COLO668 (cell line): ENCODE data around the gene ALB.

Source experiments
- DNase-seq: peaks from one replicate; lab custom pipeline; 2025; ENCODE audit not compliant: unreplicated experiment; lab: John Stamatoyannopoulos, UW

The ALB gene

DNA sequence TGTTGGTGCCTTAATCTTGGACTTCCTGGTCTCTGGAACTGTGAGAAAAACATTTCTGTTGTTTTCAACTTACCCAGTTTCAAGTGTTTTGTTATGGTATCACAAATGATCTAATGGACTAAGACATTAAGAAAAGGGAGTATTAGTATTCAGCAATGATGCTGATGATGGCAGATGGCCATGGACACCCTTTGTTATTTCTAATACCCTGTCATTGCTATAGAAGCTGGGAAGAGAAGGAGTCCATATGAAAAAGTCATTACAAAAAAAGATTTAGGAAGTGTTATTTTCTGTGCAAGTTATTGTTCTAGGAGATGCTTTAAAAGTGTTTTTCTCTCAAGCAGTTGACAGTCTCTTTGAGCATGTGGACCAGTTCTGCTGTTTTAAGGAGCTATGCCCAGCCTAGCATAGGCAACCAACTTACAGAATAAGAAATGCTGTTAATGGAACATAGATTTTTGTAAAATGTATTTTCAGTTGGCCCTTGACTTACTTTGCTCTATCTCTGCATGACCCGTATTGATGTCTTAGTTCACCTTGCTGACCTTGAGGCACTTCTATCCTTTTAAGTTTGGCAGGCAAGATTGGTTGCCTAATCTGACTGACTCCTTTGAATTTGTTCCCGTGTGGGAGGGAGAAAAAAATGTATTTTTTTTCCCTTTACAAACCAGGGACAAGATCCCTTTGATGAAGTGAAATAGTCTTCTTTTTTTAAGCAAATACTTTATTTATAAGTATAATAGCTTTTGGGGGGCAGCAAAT lies 25.9 kb downstream of the ALB start:
- no peak for DNase-seq

DNA sequence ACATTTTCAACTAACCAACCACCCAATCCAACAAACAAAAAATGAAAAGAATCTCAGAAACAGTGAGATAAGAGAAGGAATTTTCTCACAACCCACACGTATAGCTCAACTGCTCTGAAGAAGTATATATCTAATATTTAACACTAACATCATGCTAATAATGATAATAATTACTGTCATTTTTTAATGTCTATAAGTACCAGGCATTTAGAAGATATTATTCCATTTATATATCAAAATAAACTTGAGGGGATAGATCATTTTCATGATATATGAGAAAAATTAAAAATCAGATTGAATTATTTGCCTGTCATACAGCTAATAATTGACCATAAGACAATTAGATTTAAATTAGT lies 27.7 kb downstream of the ALB start:
- DNase-seq = no peak

DNA sequence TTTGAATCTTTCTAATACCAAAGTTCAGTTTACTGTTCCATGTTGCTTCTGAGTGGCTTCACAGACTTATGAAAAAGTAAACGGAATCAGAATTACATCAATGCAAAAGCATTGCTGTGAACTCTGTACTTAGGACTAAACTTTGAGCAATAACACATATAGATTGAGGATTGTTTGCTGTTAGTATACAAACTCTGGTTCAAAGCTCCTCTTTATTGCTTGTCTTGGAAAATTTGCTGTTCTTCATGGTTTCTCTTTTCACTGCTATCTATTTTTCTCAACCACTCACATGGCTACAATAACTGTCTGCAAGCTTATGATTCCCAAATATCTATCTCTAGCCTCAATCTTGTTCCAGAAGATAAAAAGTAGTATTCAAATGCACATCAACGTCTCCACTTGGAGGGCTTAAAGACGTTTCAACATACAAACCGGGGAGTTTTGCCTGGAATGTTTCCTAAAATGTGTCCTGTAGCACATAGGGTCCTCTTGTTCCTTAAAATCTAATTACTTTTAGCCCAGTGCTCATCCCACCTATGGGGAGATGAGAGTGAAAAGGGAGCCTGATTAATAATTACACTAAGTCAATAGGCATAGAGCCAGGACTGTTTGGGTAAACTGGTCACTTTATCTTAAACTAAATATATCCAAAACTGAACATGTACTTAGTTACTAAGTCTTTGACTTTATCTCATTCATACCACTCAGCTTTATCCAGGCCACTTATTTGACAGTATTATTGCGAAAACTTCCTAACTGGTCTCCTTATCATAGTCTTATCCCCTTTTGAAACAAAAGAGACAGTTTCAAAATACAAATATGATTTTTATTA lies 28.3 kb downstream of the ALB start:
- no peak for DNase-seq

DNA sequence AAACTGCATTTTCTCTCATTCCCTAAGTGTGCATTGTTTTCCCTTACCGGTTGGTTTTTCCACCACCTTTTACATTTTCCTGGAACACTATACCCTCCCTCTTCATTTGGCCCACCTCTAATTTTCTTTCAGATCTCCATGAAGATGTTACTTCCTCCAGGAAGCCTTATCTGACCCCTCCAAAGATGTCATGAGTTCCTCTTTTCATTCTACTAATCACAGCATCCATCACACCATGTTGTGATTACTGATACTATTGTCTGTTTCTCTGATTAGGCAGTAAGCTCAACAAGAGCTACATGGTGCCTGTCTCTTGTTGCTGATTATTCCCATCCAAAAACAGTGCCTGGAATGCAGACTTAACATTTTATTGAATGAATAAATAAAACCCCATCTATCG lies 29.1 kb downstream of the ALB start:
- no peak for DNase-seq

DNA sequence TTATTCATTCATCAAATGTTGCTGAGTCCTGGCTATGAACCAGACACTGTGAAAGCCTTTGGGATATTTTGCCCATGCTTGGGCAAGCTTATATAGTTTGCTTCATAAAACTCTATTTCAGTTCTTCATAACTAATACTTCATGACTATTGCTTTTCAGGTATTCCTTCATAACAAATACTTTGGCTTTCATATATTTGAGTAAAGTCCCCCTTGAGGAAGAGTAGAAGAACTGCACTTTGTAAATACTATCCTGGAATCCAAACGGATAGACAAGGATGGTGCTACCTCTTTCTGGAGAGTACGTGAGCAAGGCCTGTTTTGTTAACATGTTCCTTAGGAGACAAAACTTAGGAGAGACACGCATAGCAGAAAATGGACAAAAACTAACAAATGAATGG lies 30.2 kb downstream of the ALB start:
- DNase-seq = no peak

DNA sequence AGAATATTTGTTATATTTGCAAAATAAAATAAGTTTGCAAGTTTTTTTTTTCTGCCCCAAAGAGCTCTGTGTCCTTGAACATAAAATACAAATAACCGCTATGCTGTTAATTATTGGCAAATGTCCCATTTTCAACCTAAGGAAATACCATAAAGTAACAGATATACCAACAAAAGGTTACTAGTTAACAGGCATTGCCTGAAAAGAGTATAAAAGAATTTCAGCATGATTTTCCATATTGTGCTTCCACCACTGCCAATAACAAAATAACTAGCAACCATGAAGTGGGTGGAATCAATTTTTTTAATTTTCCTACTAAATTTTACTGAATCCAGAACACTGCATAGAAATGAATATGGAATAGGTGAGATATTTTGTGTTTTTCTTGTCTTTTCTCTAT lies 31.9 kb downstream of the ALB start, which contains the start of gene AFP:
TSS of gene AFP (plus strand) at position 238 of the 400 bp plus-strand sequence. CDS start at position 280, 42 bp downstream.
- no peak for DNase-seq

DNA sequence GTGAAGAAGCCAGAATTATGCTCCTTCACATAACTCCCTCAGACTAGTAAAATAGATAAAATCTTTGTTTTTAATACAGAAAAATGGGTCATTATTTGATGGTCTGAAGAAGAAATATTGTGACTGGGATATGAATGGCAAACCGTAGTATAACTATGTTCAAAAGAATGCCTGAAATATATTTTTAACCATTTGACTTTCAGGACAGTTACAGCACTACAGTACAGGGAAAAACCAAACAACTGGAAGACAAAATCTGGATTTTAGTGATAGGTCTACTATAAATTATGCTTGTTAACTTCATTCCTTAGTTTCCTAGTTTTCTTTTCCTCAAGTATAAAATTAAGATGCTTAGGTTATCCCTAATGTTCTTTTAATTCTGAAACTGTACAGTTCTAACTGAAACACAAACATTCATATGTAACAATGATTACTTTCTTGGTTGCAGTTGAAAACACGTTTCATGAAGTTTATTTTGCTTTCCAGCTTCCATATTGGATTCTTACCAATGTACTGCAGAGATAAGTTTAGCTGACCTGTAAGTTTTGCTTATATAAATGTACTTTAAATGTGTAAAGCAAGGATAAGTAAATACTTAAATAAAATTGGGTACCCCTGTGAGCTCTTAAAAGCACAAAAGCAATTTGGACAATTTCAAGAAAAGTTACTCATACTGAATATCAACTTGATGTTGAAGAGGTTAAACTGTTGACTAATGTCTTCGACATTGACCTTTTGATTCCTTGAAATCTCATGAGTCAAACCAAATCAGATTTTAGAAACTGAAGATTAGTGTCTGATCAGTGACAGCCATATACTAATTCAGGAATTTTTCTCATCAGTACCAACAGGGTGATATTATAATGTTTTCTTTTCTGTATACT lies 32.8 kb downstream of the ALB start:
- no peak for DNase-seq

DNA sequence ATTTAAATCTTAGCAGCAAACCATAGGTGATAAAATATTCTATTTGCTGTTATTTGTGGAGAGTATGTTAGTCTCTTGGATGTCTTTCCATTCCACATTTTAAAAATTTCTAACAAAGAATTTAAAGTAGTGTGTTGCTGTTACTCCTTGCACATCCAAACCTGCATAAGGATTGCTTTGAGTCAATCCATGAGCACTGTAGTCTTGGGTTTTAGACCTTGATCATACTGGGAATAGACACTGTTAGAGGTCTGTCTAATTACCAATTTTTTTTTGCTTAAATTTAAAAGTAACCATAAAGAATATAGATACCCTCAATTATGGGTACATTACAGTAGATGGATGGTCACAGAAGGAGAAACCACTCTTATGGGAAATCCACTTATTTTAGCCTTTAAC lies 33.5 kb downstream of the ALB start:
- no peak for DNase-seq

DNA sequence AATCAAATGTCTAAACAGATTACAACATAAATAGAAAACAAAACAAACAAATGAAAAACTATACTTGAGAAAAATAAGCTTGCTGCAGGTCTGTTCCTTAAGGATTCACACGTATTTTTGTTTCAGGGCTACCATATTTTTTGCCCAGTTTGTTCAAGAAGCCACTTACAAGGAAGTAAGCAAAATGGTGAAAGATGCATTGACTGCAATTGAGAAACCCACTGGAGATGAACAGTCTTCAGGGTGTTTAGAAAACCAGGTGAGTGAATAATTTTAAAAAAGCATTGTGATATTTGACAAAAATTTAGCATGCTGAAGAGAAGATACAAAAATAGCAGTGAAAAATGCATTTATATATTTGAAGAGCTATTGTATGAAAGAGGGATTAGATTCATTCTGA lies 34.0 kb downstream of the ALB start:
- no peak for DNase-seq

DNA sequence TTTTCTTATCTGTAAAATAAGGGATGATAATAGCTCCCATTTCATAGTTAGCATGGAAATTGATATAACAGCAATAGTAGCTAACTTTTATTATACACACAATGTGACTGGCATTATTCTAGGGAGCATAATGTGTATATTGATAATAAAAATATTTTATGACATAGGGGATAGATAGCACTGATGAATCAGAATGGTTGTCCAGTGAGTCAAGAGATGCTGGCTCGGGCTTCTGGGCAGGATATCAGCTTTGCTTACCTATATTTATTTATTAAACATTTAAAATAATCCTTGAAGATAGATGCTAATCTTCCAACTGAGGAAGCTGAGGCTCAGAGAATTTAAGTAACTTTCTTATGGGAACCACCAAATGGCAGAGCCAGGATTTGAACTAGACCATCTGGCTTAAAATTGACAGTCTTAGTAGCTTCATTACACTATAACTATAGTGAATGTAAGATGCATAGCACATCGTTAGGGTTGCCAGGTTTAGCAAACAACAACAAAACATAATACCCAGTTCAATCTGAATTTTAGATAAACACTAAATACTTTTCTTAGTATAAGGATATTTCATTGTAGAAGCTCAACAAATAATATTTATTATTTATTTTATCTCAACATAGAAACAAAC lies 34.6 kb downstream of the ALB start:
- DNase-seq = no peak

DNA sequence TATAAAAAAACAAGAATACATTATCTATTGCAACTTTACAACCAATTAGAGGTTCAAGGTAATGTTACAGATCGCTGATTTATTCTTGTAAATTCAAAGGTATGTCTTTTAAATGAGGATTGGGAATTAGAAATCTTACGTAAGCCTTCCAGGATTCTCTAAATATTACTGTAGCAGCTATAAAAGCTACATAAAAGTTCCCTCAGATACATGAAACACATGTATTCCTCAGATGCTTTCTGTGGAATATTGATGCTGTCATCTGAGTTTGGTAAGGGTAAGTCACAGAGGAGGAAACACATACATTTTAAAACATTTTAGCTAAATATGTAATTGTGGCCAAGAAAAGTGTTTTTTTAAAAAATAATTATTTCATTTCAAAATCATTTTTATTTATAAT lies 35.4 kb downstream of the ALB start:
- DNase-seq = no peak

DNA sequence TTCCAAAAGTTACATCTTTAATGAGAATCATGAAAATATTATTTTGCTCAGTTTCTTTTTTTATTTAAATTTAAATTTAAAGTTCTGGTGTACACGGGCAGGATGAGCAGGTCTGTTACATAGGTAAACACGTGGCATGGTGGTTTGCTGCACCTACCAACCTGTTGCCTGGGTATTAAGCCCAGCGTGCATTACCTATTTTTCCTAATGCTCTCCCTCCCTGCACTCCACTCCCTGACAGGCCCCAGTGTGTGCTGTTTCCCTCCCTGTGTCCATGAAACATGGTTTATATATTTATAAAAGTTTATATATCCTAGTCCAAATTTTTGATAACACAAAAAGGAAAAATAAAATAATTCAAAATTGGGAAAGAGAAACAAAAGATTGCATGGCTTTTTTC lies 35.9 kb downstream of the ALB start:
- DNase-seq = no peak

DNA sequence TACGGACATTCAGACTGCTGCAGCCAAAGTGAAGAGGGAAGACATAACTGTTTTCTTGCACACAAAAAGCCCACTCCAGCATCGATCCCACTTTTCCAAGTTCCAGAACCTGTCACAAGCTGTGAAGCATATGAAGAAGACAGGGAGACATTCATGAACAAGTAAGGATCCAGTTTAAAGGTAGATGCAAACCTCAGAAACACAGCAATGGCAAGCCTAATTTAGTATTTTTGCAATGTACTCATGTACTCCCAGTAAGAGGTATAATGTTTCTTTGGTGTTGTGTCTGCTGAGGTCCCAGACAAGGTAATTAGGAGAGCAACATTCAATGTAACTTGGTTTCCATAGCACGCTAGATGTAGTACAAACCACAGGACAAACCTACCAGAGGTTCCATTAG lies 36.6 kb downstream of the ALB start:
- DNase-seq = no peak

DNA sequence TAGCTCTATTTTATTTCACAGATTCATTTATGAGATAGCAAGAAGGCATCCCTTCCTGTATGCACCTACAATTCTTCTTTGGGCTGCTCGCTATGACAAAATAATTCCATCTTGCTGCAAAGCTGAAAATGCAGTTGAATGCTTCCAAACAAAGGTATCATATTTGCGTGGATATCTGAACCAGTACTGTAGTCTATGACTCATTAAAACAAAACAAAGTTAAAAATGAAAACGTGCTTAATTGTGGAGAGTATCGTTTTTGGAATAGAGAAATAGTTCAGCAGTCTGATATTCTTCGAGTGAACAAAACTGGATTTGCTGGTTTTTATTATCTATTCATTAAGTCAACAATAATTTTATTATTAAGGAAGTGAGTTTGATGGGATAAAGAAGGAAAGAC lies 38.2 kb downstream of the ALB start:
- no peak for DNase-seq

DNA sequence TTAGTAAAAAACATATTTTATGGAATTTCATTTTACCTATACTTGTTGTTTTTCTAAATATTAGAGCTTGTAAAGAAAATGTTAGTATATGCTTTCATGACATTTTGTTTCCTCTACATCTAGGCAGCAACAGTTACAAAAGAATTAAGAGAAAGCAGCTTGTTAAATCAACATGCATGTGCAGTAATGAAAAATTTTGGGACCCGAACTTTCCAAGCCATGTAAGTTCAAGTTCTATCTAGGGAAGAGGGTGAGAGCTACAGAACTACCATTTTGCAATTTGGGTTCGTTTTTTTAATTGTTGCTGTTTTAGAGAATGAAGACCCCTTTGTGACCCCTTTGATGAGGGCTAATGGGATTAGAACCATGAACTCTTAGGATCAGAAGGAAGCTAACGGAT lies 39.1 kb downstream of the ALB start:
- no peak for DNase-seq

DNA sequence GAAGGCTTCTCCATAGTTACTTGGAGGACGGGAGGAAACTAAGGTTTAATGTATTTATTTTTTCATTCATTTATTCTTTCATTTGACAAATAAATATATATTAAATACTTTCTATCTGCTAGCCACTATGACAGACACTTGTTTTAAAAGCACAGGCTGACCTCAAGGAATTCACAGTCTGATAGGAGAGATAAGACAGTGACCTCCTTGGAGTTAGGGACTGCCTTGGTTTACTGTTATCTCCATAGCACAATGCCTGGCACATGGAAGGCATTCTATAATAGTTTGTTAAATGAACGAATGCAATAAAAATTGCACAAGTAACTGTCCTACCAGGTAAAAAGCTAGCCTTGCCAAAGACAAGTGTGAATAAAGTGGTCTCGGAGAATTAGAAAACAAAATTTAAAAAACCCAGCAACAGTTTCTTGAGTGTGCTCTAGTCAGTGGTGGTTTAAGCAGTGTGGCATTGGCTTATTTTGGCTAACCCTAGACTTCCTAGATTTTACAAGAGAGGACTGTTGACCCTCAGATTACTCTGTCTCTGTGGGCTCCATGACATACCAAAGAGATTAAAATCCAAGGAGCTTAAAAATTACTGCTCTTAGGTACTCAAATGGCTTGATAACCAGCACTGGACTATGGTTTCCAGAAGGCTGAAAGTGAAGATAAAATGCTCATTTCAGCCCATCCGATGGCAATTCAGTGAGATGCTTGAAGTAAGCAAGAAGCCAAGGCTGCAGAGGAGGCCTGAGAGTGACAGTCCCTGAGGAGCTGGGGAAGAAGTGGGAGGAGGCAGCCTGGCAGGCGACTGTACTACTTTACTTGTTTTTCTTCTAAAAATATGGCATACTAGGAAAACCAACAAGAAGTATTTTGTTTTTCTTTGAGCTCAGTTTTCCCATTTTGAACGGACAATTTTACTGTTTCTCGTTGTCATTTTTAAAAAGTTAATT lies 41.6 kb downstream of the ALB start:
- no peak for DNase-seq

DNA sequence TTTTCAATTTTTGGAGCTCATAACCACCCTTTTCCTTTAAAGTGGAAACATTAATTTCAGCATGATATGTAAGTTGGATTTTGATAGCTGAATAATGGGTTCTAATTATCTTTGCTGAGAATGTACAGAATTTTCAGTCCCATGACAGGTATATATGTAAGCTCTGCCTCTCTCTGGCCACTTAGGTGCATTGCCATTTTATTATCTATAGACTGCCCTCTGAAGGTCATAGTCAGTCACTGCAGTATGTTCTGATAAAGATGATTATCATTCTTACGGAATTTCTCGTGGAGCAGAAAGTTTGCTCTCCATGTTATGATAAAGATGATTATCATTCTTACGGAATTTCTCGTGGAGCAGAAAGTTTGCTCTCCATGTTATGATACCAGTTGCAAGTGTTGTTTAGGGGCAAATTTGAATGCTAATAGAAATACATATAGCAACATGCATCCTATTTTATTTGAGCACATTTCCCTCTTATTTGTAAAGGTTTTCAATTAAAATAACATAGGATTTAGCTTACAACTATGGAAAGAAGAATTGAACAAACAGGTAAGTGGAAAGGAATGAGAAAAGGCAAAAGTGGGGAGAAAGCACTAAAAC lies 42.4 kb downstream of the ALB start:
- DNase-seq = peak; percentile 11

DNA sequence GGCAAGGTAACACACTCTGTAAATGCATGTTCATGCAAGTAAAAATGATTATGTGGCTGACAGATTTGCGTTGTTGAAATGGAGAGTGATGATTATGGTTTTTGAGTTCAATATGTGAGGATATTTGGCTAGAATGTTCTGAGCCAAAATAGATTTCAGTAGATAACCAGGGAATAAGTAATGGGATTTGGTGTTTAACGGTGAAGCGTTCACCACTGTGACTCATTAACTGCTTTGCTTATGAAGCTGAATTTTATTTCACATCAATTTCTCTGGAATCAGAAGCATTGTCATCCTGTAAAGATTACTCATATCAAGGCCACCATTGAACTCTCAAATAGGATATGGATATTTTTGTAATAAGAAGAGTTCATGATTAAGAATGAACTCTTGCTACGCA lies 43.6 kb downstream of the ALB start:
- DNase-seq = no peak

DNA sequence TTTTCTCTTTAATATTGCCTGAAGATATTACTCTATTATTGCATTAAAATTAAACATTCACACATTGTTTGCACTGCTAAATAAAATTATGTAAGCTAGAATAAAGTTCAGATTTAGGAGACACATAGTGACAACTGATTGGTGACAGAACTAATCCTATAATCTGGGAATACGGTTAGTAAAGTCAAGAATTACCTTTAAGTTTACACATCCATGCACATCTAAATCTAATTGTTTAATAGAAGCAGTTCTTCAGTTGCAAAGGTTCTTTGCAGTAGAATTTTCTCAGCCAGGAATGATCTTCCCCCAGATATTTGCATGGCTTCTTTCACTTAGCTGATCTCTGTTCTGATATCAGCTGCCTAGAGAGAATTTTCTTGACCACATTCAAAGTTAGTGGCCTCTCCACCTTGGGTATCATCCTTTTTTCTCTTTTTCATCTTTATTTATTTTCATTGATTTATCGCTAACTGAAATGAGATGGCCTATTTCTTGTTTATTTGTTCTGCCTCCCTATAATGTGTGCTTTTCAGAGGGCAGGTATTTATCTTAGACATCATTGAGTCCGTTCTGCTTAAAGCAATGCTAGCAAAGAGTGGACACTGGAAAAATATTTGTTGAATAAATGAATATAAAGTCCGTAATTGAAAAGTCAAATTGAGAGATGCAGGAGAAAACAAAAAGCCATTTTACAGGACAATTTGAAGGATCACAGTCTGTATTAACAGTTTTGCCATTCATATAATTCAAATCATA lies 44.5 kb downstream of the ALB start:
- DNase-seq = no peak
